GM19193 (cell line): ENCODE results near the gene FGF3.

ENCODE experiments used
- POLR2A ChIP-seq: IDR thresholded peaks from 4 replicates; pipeline ENCODE4 v1.6.1; 2011; ENCODE audit not compliant: insufficient read depth, insufficient read length; ENCODE audit errors: extremely low read depth

Gene FGF3

GRCh38 chr11:69818603-69819441 is at the start of gene FGF3:
FGF3 (minus strand) TSS chr11:69819416; CDS start chr11:69818933, 483 bp downstream.
- TF ChIP-seq POLR2A, result no peak

GRCh38 chr11:69868871-69869270 is 49.7 kb upstream of the FGF3 start:
- TF ChIP-seq POLR2A, result no peak

GRCh38 chr11:69868006-69868810 is 49.0 kb upstream of the FGF3 start:
- no peak for TF ChIP-seq POLR2A

GRCh38 chr11:69867076-69868005 is 48.1 kb upstream of the FGF3 start:
- TF ChIP-seq POLR2A, result no peak

GRCh38 chr11:69866648-69867047 is 47.4 kb upstream of the FGF3 start:
- TF ChIP-seq POLR2A, result no peak

- TF ChIP-seq POLR2A, result no peak
Observed at GRCh38 chr11:69865707-69866106, 46.5 kb upstream of the FGF3 start.

- no peak for TF ChIP-seq POLR2A
Observed at GRCh38 chr11:69864686-69865661, 45.8 kb upstream of the FGF3 start.

GRCh38 chr11:69863544-69864200 is 44.5 kb upstream of the FGF3 start:
- no peak for TF ChIP-seq POLR2A

- no peak for TF ChIP-seq POLR2A
Observed at GRCh38 chr11:69862797-69863543, 43.8 kb upstream of the FGF3 start.

GRCh38 chr11:69862331-69862771 is 43.1 kb upstream of the FGF3 start:
- TF ChIP-seq POLR2A, result no peak

GRCh38 chr11:69861901-69862300 is 42.7 kb upstream of the FGF3 start:
- no peak for TF ChIP-seq POLR2A

GRCh38 chr11:69860796-69861445 is 41.7 kb upstream of the FGF3 start:
- TF ChIP-seq POLR2A, result no peak
